ENCODE measurements around the gene HLF.

The HLF gene

DNA sequence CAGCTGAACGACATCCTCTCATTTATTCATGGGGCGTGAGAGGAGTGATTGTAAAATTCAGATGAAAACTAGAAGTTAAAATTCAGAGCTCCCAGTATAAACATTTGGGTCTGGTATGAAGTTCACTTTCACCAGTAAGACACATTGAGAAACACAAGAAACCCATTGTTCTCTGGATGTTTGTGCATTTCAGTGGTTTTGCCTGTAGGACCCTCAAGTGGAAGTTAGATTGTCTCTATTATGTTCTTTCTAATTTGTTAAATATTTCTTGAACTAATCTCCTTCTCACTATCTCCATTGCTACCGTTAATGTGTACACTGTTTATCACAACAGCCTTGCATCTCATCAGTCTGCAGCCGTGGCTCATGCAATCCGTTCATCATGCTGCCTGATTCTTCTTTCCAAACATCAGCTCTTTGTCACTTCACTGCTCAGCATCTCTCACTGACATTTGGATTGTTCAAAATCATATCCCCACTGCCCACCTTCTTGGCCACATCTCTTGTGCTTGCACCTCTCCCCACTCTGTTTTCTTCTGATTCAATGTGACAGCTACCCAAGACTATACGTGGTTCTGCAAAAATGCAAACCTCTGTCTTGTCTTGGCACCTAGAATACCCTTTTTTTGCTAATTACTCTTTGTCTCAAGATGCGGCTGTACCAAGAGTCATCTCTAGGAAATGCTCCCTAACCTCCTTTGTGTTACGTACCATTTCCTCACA lies 49.5 kb downstream of the HLF start:
- no peak overlapping the region for H4K8ac ChIP-seq (ENCODE audit: low read length)

DNA sequence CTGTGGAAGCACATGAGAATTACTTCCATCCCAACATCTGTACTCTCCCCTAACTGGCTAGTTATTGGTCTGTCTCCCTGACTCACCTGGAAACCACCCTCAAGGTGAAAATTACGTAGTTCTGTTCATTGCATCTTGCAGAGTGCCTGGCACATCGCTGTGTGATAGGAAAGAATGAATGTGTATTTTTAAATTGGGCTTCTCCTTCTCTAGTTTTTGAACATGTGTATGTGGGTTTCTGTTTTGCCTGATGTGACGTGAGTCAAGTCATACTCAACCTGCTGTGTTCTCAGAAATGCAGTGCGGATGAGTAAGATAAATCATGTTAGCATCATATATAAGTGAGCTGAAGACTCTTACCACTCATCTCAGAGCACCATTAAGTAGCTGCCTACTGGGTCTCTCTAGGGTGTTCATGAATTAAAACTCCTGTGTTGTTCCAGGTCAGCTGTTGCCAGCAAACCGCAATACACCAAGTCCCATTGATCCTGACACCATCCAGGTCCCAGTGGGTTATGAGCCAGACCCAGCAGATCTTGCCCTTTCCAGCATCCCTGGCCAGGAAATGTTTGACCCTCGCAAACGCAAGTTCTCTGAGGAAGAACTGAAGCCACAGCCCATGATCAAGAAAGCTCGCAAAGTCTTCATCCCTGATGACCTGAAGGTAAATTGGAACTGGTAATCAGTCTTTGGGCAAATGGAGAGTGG lies 50.2 kb downstream of the HLF start:
- no peak overlapping the region for H2AK5ac ChIP-seq (ENCODE audit: low read length, severe bottlenecking)
- no peaks in the 10 kb centered on the region for H3K4me1 ChIP-seq (ENCODE audit: control insufficient read depth, insufficient read depth, low read depth, low read length)
- DNase-seq, result no peak
- no peaks in the 10 kb centered on the region for H3K9me3 ChIP-seq (ENCODE audit: control insufficient read depth, low read length)
- no peak overlapping the region for H3K14ac ChIP-seq (ENCODE audit: low read length in 2 of 2)
- H4K8ac ChIP-seq (ENCODE audit: low read length), result no peak overlapping the region
- no peaks in the 10 kb centered on the region for H3K79me1 ChIP-seq (replicated peaks; ENCODE audit: low read length, poor library complexity, severe bottlenecking)
- no peak overlapping the region for H4K91ac ChIP-seq (ENCODE audit: low read length)
- H3K27me3 ChIP-seq (ENCODE audit: control insufficient read depth in 1 of 2, insufficient read depth in 1 of 2, low read length in 2 of 2), result peaks cover 4 to 5% of the 10 kb centered on the region in 2 experiments
- H3K23ac ChIP-seq (ENCODE audit: low read length in 2 of 2), result no peak overlapping the region
- H3K18ac ChIP-seq (ENCODE audit: low read depth in 1 of 2, low read length in 2 of 2), result no peak overlapping the region
- no peaks in the 10 kb centered on the region for H3K36me3 ChIP-seq (ENCODE audit: control insufficient read depth in 1 of 2, insufficient read depth in 2 of 2, low read depth in 1 of 2, low read length in 2 of 2)
- no peak overlapping the region for H2BK15ac ChIP-seq (ENCODE audit: low read depth, poor library complexity, severe bottlenecking)
- no peak overlapping the region for H3K4ac ChIP-seq (ENCODE audit: low read depth in 1 of 2, low read length in 2 of 2)
- no peak overlapping the region for H3K4me3 ChIP-seq (ENCODE audit: insufficient read depth in 1 of 2, low read depth in 1 of 2, low read length in 2 of 2)
- H2BK120ac ChIP-seq (ENCODE audit: low read depth, low read length), result no peak overlapping the region
- 85% methylated on average over 7 of the region's 8 CpGs for WGBS
- no peak overlapping the region for H2AFZ ChIP-seq (ENCODE audit: low read depth, low read length)
- H3K9ac ChIP-seq (ENCODE audit: low read length), result no peak overlapping the region
- H3K4me2 ChIP-seq (ENCODE audit: low read length, poor library complexity, severe bottlenecking), result no peak overlapping the region
- H2BK12ac ChIP-seq (ENCODE audit: low read length in 2 of 2), result no peak overlapping the region
- H3K27ac ChIP-seq (ENCODE audit: low read length, poor library complexity, severe bottlenecking), result no peak overlapping the region
- H2BK5ac ChIP-seq (ENCODE audit: low read depth, low read length, poor library complexity, severe bottlenecking), result no peak overlapping the region

More for the DNA sequence above, 49.5 kb downstream of the HLF start:
- Histone ChIP-seq H3K4me3 (ENCODE audit: insufficient read depth in 1 of 2, low read depth in 1 of 2, low read length in 2 of 2) (no peak overlapping the region), H3K4me1 (ENCODE audit: control insufficient read depth, insufficient read depth, low read depth, low read length) (no peaks in the 10 kb centered on the region), H2BK120ac (ENCODE audit: low read depth, low read length) (no peak overlapping the region), H4K91ac (ENCODE audit: low read length) (no peak overlapping the region), H2BK15ac (ENCODE audit: low read depth, poor library complexity, severe bottlenecking) (no peak overlapping the region), H3K79me1 (replicated peaks; ENCODE audit: low read length, poor library complexity, severe bottlenecking) (no peaks in the 10 kb centered on the region), H3K4ac (ENCODE audit: low read depth in 1 of 2, low read length in 2 of 2) (no peak overlapping the region), H3K18ac (ENCODE audit: low read depth in 1 of 2, low read length in 2 of 2) (no peak overlapping the region), H3K36me3 (ENCODE audit: control insufficient read depth in 1 of 2, insufficient read depth in 2 of 2, low read depth in 1 of 2, low read length in 2 of 2) (no peaks in the 10 kb centered on the region), H2AFZ (ENCODE audit: low read depth, low read length) (no peak overlapping the region), H3K27ac (ENCODE audit: low read length, poor library complexity, severe bottlenecking) (no peak overlapping the region), H3K14ac (ENCODE audit: low read length in 2 of 2) (no peak overlapping the region), H2BK5ac (ENCODE audit: low read depth, low read length, poor library complexity, severe bottlenecking) (no peak overlapping the region), H3K23ac (ENCODE audit: low read length in 2 of 2) (no peak overlapping the region), H3K9me3 (ENCODE audit: control insufficient read depth, low read length) (no peaks in the 10 kb centered on the region), H3K4me2 (ENCODE audit: low read length, poor library complexity, severe bottlenecking) (no peak overlapping the region), H2AK5ac (ENCODE audit: low read length, severe bottlenecking) (no peak overlapping the region), H2BK12ac (ENCODE audit: low read length in 2 of 2) (no peak overlapping the region), H3K9ac (ENCODE audit: low read length) (no peak overlapping the region), H3K27me3 (ENCODE audit: control insufficient read depth in 1 of 2, insufficient read depth in 1 of 2, low read length in 2 of 2) (peaks cover 5% of the 10 kb centered on the region in 2 experiments)
- 87% methylated on average over 6 of the region's 8 CpGs for WGBS
- no peak for DNase-seq

DNA sequence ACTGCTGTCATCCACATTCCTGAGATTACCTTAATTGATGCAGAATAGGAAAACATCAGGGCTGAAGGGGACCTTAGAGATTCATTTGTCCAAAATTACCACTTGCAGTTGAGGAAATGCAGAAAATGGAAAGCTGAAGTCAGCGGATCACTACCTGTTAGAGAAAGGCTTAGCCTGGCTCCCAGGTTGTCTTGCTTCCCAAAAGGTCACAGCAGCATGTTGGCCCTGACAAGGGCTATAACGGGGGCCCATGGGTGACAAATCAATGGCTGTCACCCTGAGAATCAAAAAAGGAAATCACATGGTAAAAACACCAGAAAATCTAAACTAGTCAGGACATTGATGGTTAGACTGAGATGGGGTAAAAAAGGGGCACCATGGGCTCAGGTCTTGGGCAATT lies 51.7 kb downstream of the HLF start:
- Histone ChIP-seq H3K4me2 (ENCODE audit: low read length, poor library complexity, severe bottlenecking) (no peak overlapping the region), H2BK15ac (ENCODE audit: low read depth, poor library complexity, severe bottlenecking) (no peak overlapping the region), H3K27me3 (ENCODE audit: control insufficient read depth in 1 of 2, insufficient read depth in 1 of 2, low read length in 2 of 2) (peaks cover 4 to 5% of the 10 kb centered on the region in 2 experiments), H3K36me3 (ENCODE audit: control insufficient read depth in 1 of 2, insufficient read depth in 2 of 2, low read depth in 1 of 2, low read length in 2 of 2) (no peaks in the 10 kb centered on the region), H3K4me1 (ENCODE audit: control insufficient read depth, insufficient read depth, low read depth, low read length) (no peaks in the 10 kb centered on the region), H3K4me3 (ENCODE audit: insufficient read depth in 1 of 2, low read depth in 1 of 2, low read length in 2 of 2) (no peak overlapping the region), H3K9ac (ENCODE audit: low read length) (no peak overlapping the region), H3K4ac (ENCODE audit: low read depth in 1 of 2, low read length in 2 of 2) (no peak overlapping the region), H4K8ac (ENCODE audit: low read length) (no peak overlapping the region), H3K9me3 (ENCODE audit: control insufficient read depth, low read length) (no peaks in the 10 kb centered on the region), H2BK12ac (ENCODE audit: low read length in 2 of 2) (no peak overlapping the region), H2AK5ac (ENCODE audit: low read length, severe bottlenecking) (no peak overlapping the region), H2BK120ac (ENCODE audit: low read depth, low read length) (no peak overlapping the region), H4K91ac (ENCODE audit: low read length) (no peak overlapping the region), H3K18ac (ENCODE audit: low read depth in 1 of 2, low read length in 2 of 2) (no peak overlapping the region), H3K79me1 (replicated peaks; ENCODE audit: low read length, poor library complexity, severe bottlenecking) (no peaks in the 10 kb centered on the region), H3K27ac (ENCODE audit: low read length, poor library complexity, severe bottlenecking) (no peak overlapping the region), H3K14ac (ENCODE audit: low read length in 2 of 2) (no peak overlapping the region), H3K23ac (ENCODE audit: low read length in 2 of 2) (no peak overlapping the region), H2BK5ac (ENCODE audit: low read depth, low read length, poor library complexity, severe bottlenecking) (no peak overlapping the region), H2AFZ (ENCODE audit: low read depth, low read length) (no peak overlapping the region)
- DNase-seq, result no peak
- 66% methylated on average over 2 of the region's 2 CpGs for WGBS

DNA sequence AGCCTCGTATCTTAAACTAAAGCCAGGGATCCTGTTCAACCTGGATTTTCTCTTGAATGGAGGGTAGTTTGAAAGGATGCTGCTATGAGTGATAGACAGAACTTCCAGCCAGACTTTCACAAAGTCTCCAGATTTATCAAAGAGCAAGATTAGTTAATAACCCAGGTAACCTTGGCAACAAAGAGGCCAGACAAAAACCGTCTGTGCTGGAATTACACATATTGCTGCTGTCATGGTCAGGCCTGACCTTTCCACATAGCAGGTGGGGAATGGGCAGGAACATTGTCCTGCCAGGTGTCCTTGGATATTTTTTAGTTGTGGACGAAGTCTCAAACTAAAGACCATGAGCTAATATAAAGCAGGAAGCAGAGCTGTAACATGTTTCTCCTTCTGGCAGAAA lies 52.5 kb downstream of the HLF start:
- Histone ChIP-seq H3K18ac (ENCODE audit: low read depth in 1 of 2, low read length in 2 of 2) (no peak overlapping the region), H3K4ac (ENCODE audit: low read depth in 1 of 2, low read length in 2 of 2) (no peak overlapping the region), H2BK5ac (ENCODE audit: low read depth, low read length, poor library complexity, severe bottlenecking) (no peak overlapping the region), H3K23ac (ENCODE audit: low read length in 2 of 2) (no peak overlapping the region), H2BK15ac (ENCODE audit: low read depth, poor library complexity, severe bottlenecking) (no peak overlapping the region), H3K4me1 (ENCODE audit: control insufficient read depth, insufficient read depth, low read depth, low read length) (no peaks in the 10 kb centered on the region), H3K4me2 (ENCODE audit: low read length, poor library complexity, severe bottlenecking) (no peak overlapping the region), H3K36me3 (ENCODE audit: control insufficient read depth in 1 of 2, insufficient read depth in 2 of 2, low read depth in 1 of 2, low read length in 2 of 2) (no peaks in the 10 kb centered on the region), H2BK120ac (ENCODE audit: low read depth, low read length) (no peak overlapping the region), H3K14ac (ENCODE audit: low read length in 2 of 2) (no peak overlapping the region), H4K91ac (ENCODE audit: low read length) (no peak overlapping the region), H2AK5ac (ENCODE audit: low read length, severe bottlenecking) (no peak overlapping the region), H3K4me3 (ENCODE audit: insufficient read depth in 1 of 2, low read depth in 1 of 2, low read length in 2 of 2) (no peak overlapping the region), H3K9me3 (ENCODE audit: control insufficient read depth, low read length) (no peaks in the 10 kb centered on the region), H2BK12ac (ENCODE audit: low read length in 2 of 2) (no peak overlapping the region), H3K79me1 (replicated peaks; ENCODE audit: low read length, poor library complexity, severe bottlenecking) (no peaks in the 10 kb centered on the region), H3K27me3 (ENCODE audit: control insufficient read depth in 1 of 2, insufficient read depth in 1 of 2, low read length in 2 of 2) (peaks cover 4 to 5% of the 10 kb centered on the region in 2 experiments), H3K9ac (ENCODE audit: low read length) (no peak overlapping the region), H2AFZ (ENCODE audit: low read depth, low read length) (no peak overlapping the region), H4K8ac (ENCODE audit: low read length) (no peak overlapping the region), H3K27ac (ENCODE audit: low read length, poor library complexity, severe bottlenecking) (no peak overlapping the region)
- 86% methylated on average over 3 of the region's 3 CpGs for WGBS
- no peak for DNase-seq

Data from mesenchymal stem cell (in vitro differentiated cells and primary cell).